SU-DHL-6 (cell line): Measurements from ENCODE around the gene UTP25.
A peak's percentile ranks its signal among the peaks of the same experiment; 100 is the strongest.

Experiments
- H2AFZ ChIP-seq: fragments of 200-600 bp; sonication (generic); 2 replicates; pipeline ENCODE4 v1.6.1; 2014; ENCODE audit warnings: low read depth, mild to moderate bottlenecking, moderate library complexity, mixed read lengths, antibody characterized with exemption, low read length; ENCODE audit not compliant: severe bottlenecking
- H3F3A ChIP-seq: fragments of 200-600 bp; shearing (Covaris generic); 2 replicates; pipeline ENCODE4 v1.6.0; 2016; ENCODE audit warnings: antibody characterized with exemption, mild to moderate bottlenecking; ENCODE audit not compliant: insufficient read depth
- H3K27ac ChIP-seq: fragments of 200-600 bp; sonication (generic); 2 replicates; pipeline ENCODE4 v1.5.1; 2016; ENCODE audit warnings: low read depth, mild to moderate bottlenecking, low read length, moderate library complexity, mixed read lengths
- H3K27me3 ChIP-seq: fragments of 200-600 bp; sonication (generic), shearing (Covaris generic); 2 replicates; pipeline ENCODE4 v1.6.0; 2014; ENCODE audit warnings: mild to moderate bottlenecking, low read length
- H3K36me3 ChIP-seq: fragments of 200-600 bp; sonication (generic); 2 replicates; pipeline ENCODE4 v1.6.1; 2014; ENCODE audit warnings: mild to moderate bottlenecking, low read length, mixed read lengths
- H3K4me2 ChIP-seq: fragments of 300-600, 200-600 bp; shearing (Covaris generic), sonication (generic); 2 replicates; pipeline ENCODE4 v1.6.0; 2014; ENCODE audit warnings: low read length, low read depth, mild to moderate bottlenecking; ENCODE audit not compliant: poor library complexity, severe bottlenecking
- H3K4me3 ChIP-seq: fragments of 200-600 bp; sonication (generic); 2 replicates; pipeline ENCODE4 v1.5.1; 2014; ENCODE audit warnings: antibody characterized with exemption, low read length, mild to moderate bottlenecking, mixed read lengths; ENCODE audit not compliant: insufficient read depth, poor library complexity, severe bottlenecking
- H3K79me2 ChIP-seq: fragments of 200-600 bp; sonication (generic); 2 replicates; pipeline ENCODE4 v1.6.1; 2014; ENCODE audit warnings: mild to moderate bottlenecking, low read length, moderate library complexity; ENCODE audit not compliant: insufficient read depth
- H3K9ac ChIP-seq: fragments of 200-600 bp; sonication (generic); 2 replicates; pipeline ENCODE4 v1.7.0; 2014; ENCODE audit warnings: mild to moderate bottlenecking, low read length
- H3K9me2 ChIP-seq: fragments of 200-600 bp; sonication (generic); replicated peaks from 2 replicates; pipeline ENCODE4 v1.6.1; 2014; ENCODE audit warnings: low read length; ENCODE audit not compliant: insufficient read depth
- H3K9me3 ChIP-seq: fragments of 200-600 bp; sonication (generic); 2 replicates; pipeline ENCODE4 v1.6.1; 2014; ENCODE audit warnings: low read length, mixed read lengths; ENCODE audit not compliant: insufficient read depth
- H4K20me1 ChIP-seq: fragments of 200-600 bp; sonication (generic); 2 replicates; pipeline ENCODE4 v1.6.1; 2014; ENCODE audit warnings: low read depth, mild to moderate bottlenecking, antibody characterized with exemption, low read length, moderate library complexity, mixed read lengths
- EZH2phosphoT487 ChIP-seq: fragments of 200-600 bp; sonication (generic), shearing (Covaris generic); conservative IDR thresholded peaks from 2 replicates; pipeline ENCODE4 v1.6.1; 2018; ENCODE audit warnings: mild to moderate bottlenecking, antibody characterized with exemption, low read length, moderate library complexity, mixed read lengths
- TF ChIP-seq, protein P1 (sequence below): fragments of 200-600 bp; sonication (generic); IDR thresholded peaks from one replicate; pipeline ENCODE4 v1.5.1; 2017; ENCODE audit warnings: antibody characterized with exemption, mild to moderate bottlenecking, low read length, moderate library complexity; ENCODE audit not compliant: insufficient read depth, poor library complexity, severe bottlenecking

Gene UTP25

DNA sequence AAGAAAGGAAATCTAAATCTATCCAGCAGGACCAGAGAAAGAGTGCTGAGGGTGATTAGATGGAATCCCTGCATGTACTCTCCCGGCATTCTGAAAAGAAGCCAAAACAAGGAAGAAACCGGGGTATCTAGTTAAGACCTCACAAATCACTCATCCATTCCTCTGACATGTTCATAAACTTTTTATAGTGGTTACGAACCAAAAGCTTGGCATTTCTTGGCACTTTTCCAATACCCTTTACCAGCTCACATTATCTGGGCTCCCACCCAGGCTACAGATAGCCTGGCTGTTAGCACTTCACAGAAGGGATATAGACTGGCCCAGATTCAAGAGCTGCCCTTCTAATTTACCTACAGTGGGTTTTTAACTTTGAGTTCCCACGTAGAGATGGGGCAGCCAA, 41.6 kb upstream of the UTP25 start:
- TF ChIP-seq, protein P1, sequence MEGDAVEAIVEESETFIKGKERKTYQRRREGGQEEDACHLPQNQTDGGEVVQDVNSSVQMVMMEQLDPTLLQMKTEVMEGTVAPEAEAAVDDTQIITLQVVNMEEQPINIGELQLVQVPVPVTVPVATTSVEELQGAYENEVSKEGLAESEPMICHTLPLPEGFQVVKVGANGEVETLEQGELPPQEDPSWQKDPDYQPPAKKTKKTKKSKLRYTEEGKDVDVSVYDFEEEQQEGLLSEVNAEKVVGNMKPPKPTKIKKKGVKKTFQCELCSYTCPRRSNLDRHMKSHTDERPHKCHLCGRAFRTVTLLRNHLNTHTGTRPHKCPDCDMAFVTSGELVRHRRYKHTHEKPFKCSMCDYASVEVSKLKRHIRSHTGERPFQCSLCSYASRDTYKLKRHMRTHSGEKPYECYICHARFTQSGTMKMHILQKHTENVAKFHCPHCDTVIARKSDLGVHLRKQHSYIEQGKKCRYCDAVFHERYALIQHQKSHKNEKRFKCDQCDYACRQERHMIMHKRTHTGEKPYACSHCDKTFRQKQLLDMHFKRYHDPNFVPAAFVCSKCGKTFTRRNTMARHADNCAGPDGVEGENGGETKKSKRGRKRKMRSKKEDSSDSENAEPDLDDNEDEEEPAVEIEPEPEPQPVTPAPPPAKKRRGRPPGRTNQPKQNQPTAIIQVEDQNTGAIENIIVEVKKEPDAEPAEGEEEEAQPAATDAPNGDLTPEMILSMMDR, result no peak
- TF ChIP-seq EZH2phosphoT487, result no peak
- no peaks in the 10 kb centered on the region for H3K36me3 ChIP-seq
- H3K27me3 ChIP-seq, result no peaks in the 10 kb centered on the region
- no peaks in the 10 kb centered on the region for H3K9me3 ChIP-seq
- no peak overlapping the region for H3K9ac ChIP-seq
- peak overlapping the region; percentile 85 for H2AFZ ChIP-seq
- H4K20me1 ChIP-seq, result no peaks in the 10 kb centered on the region
- H3K4me3 ChIP-seq, result no peak overlapping the region
- no peak overlapping the region for H3K4me2 ChIP-seq
- no peaks in the 10 kb centered on the region for H3K9me2 ChIP-seq
- H3K79me2 ChIP-seq, result peaks cover 17% of the 10 kb centered on the region
- no peak overlapping the region for H3K27ac ChIP-seq
- H3F3A ChIP-seq, result no peaks in the 10 kb centered on the region

DNA sequence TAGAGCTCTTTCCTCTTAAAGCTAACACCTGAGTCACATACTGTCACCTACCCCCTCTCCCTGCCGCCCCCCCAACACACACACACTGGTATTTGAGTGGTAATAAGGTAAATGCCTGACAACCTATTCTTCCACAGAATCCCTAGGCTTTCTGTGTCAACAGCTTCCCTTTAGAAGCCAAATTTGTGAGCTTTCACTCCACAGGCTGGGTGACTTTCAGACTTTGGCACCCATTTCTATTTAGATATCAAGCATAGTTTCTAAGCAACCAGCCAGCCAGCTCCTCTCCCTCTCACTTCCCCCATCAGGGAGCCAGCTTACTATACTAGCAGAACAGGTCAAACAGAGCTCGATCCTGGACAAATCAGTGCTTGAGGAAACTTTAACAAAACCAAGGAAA, 40.2 kb upstream of the UTP25 start:
- no peaks in the 10 kb centered on the region for H3K9me3 ChIP-seq
- no peak overlapping the region for H3K4me3 ChIP-seq

DNA sequence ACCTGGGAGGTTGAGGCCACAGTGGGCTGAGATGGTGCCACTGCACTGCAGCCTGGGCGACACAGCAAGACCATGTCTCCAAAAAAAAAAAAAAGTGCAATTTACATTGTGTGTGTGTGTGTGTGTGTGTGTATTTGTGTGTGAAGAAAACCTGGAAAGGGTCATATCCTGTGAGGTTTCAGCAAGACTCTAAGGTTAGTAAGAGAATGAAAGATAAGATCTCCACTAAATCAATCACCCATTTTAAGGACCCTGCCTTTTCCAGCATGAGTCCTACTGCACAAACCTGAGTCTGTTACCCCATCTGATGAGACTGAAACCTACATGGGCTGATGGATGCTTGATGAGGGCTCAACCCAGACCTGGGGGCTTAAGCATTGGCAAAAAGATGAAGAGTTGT, 38.5 kb upstream of the UTP25 start:
- no peaks in the 10 kb centered on the region for H3K36me3 ChIP-seq
- H3K9me2 ChIP-seq, result no peaks in the 10 kb centered on the region
- no peaks in the 10 kb centered on the region for H3K9me3 ChIP-seq
- no peak overlapping the region for H3K27ac ChIP-seq
- no peaks in the 10 kb centered on the region for H4K20me1 ChIP-seq
- H3K4me3 ChIP-seq, result no peak overlapping the region
- H2AFZ ChIP-seq, result no peak overlapping the region
- H3K79me2 ChIP-seq, result peaks cover under 1% of the 10 kb centered on the region; the same call in 1 of the 2 replicates
- no peaks in the 10 kb centered on the region for H3F3A ChIP-seq
- no peaks in the 10 kb centered on the region for H3K27me3 ChIP-seq
- TF ChIP-seq, protein P1, result no peak
- TF ChIP-seq EZH2phosphoT487, result no peak
- H3K4me2 ChIP-seq, result no peak overlapping the region
- no peak overlapping the region for H3K9ac ChIP-seq

More for the DNA sequence above, 40.2 kb upstream of the UTP25 start:
- Histone ChIP-seq H3K9me2 (no peaks in the 10 kb centered on the region), H2AFZ (no peak overlapping the region), H3K79me2 (peaks cover 17% of the 10 kb centered on the region), H3K27me3 (no peaks in the 10 kb centered on the region), H3K9ac (no peak overlapping the region), H3K27ac (no peak overlapping the region), H3F3A (no peaks in the 10 kb centered on the region), H4K20me1 (no peaks in the 10 kb centered on the region), H3K36me3 (no peaks in the 10 kb centered on the region), H3K4me2 (no peak overlapping the region)
- TF ChIP-seq, protein P1, result no peak
- no peak for TF ChIP-seq EZH2phosphoT487
